NB4 (cell line): ENCODE results near the gene RANGRF.

Source experiments
- DNase-seq: peaks from one replicate; pipeline ENCODE4 v3.0.0; 2010; ENCODE audit warnings: low read depth
- H3K4me3 ChIP-seq: one replicate; pipeline ENCODE4 v1.5.1; 2011; ENCODE audit warnings: mild to moderate bottlenecking, low read depth, low read length, moderate library complexity
- CTCF ChIP-seq: IDR thresholded peaks from one replicate; pipeline ENCODE4 v1.5.1; 2012; ENCODE audit warnings: low read depth, low read length
- MAX ChIP-seq: IDR thresholded peaks from 2 replicates; pipeline ENCODE4 v1.6.1; 2011; ENCODE audit warnings: low read depth, low read length
- MYC ChIP-seq: IDR thresholded peaks from 2 replicates; pipeline ENCODE4 v1.6.1; 2011; ENCODE audit warnings: low read depth, low read length
- POLR2A ChIP-seq: IDR thresholded peaks from 2 replicates; pipeline ENCODE4 v1.6.1; 2011; ENCODE audit warnings: mild to moderate bottlenecking; ENCODE audit not compliant: insufficient read length; ENCODE audit errors: extremely low read depth

The RANGRF gene

GRCh38 chr17:8292639-8293395 is 4.3 kb downstream of the RANGRF start:
- no peak overlapping the region for H3K4me3 ChIP-seq
- TF ChIP-seq CTCF (no peak), MYC (no peak), MAX (no peak), POLR2A (no peak)
- peak; percentile 60 for DNase-seq

GRCh38 chr17:8294361-8294760 is 5.9 kb downstream of the RANGRF start:
- no peak overlapping the region for H3K4me3 ChIP-seq
- TF ChIP-seq POLR2A, result no peak
- no peak for TF ChIP-seq CTCF
- no peak for TF ChIP-seq MAX
- no peak for TF ChIP-seq MYC
- no peak for DNase-seq

GRCh38 chr17:8294814-8295316 is 6.4 kb downstream of the RANGRF start:
- DNase-seq, result no peak
- no peak for TF ChIP-seq POLR2A
- no peak for TF ChIP-seq MYC
- peak overlapping the region; percentile 45 for H3K4me3 ChIP-seq

- no peak overlapping the region for H3K4me3 ChIP-seq
- no peak for TF ChIP-seq CTCF
- TF ChIP-seq POLR2A, result no peak
- no peak for TF ChIP-seq MAX
- no peak for TF ChIP-seq MYC
- no peak for DNase-seq
Measured at GRCh38 chr17:8300226-8300625, 11.8 kb downstream of the RANGRF start.

GRCh38 chr17:8300627-8301242 is 12.3 kb downstream of the RANGRF start:
- no peak overlapping the region for H3K4me3 ChIP-seq
- peak; percentile 72 for DNase-seq
- TF ChIP-seq MYC, result no peak
- peak; percentile 68 for TF ChIP-seq CTCF

- TF ChIP-seq MYC, result no peak
- TF ChIP-seq POLR2A, result no peak
- no peak for TF ChIP-seq MAX
- no peak for TF ChIP-seq CTCF
- no peak for DNase-seq
- no peak overlapping the region for H3K4me3 ChIP-seq
Measured at GRCh38 chr17:8310601-8311123, 22.2 kb downstream of the RANGRF start.
